ENCODE data around the gene FAM210B.
"Not testable (repeated sequence)": the region's sequence is repeated elsewhere in the genome, so short reads cannot be mapped to it uniquely, and the experiment has no call there.

The FAM210B gene

GRCh38 chr20:56393653-56394052 is 34.9 kb downstream of the FAM210B start:
- no peak for DNase-seq

DNA sequence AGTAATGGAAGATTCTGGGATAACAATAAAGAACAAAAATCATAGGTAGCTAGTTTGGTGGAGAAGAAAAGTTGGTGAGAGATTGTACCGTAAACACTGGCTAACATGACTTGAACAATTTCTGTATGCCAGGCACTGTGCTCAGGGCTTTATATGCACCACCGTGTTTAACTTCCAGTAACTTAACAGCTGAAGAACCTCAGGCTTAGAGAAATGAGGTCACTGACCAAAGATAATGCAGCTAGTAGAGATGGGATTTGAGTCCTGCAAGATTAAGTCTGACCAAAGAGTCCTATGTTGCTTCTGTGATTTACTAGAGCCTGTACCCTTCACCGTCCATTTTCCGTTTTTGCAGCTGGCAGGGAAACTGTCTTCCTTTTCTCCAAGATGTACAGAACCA is 36.4 kb downstream of the FAM210B start:
- DNase-seq, result no peak

DNA sequence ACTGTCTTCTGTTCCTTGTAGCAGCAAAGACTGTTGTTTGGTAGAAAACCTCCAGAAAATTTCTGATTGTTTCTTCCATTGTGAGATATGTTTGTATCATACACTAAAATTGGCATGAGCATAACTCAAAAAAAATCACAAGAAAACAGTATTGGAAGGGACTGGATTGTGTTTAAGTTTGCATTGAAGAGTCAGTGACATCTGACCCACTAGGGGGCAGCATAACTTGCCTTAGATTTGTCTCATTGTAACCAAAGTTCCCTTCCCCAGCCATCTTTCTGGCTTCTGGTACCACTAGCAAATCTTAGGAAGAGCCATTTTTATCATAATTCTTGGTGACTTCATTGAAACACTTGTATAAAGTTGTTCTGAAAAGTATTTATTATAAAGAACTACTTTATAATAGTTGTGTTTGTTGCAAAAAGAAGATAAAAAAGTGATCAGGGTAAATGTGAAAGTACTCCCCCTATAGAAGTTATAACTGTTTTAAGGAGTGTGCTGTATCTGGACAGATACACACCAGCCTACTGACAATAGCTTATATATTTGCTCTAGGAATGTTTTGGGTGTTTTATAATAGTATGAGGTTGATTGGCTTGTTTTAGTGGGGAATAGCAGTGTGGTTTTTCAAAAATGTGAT is 41.3 kb downstream of the FAM210B start:
- peak; percentile 51 for DNase-seq

DNA sequence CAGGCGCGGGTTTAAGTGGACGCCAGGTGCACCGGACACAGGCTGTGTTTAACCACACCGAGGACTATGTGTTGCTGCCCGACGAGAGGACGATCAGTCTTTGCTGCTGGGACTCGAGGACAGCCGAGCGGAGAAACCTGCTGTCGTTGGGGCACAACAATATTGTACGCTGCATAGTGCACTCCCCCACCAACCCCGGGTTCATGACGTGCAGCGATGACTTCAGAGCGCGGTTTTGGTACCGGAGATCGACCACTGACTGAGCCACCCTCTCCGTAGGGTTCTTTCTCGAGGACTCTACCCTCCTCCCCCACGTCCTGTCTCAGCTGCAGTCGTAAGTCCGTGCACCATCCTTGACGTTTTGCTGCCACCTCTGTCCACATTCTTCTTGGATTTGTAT is 44.7 kb downstream of the FAM210B start:
- no peak for DNase-seq

DNA sequence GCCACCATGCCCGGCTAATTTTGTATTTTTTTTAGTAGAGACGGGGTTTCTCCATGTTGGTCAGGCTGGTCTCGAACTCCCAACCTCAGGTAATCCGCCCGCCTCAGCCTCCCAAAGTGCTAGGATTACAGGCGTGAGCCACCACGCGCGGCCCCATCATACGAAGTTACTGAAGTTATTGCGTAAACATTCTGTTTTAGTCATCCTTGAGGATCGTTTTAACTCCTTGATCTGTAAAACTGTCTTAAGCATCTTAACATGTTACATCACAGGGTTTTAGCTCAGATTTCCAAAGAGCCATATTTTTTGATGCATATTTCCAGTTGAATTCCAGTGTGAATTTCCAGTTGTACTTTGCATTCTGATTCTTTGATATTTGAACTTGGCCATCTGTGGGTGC is 46.6 kb downstream of the FAM210B start:
- DNase-seq, result not testable (repeated sequence)

DNA sequence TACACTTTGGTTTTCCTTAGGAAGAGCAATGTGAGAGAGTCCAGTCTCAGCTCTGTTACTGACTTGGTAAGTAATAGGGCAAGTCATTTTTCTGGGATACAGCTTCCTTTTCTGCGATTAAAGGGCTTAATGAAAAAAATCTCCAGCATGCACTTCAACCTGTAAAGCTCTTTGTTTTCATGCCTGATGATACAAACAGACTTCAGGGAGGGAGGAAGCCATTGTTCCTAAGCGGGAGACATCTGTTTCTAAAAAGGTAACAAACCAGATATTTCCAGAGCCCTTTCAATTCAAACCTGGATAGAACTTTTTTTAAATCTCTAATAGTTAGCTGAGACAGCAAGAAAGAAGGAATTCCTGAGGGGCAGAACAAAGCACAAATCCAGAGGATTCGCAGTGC is 48.1 kb downstream of the FAM210B start:
- DNase-seq, result no peak

DNA sequence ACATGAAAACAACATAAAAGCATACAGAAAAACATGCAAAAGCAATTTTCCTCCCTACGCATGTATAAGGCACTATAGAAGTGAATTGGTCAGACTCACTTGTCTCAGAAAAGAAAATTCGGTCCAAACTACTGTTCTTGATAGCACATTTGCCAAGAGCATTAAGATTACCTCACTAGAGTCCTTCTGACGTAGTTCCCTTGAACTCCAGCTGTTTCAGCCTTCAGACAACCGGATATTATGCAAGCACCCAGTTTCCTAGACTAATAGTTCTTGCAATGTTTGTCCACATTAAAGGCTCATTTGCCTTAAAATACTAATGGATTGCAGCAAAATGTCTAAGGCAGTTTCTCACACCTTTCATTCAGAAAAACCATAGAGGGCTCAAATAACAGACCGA is 50.7 kb downstream of the FAM210B start:
- DNase-seq, result no peak

DNA sequence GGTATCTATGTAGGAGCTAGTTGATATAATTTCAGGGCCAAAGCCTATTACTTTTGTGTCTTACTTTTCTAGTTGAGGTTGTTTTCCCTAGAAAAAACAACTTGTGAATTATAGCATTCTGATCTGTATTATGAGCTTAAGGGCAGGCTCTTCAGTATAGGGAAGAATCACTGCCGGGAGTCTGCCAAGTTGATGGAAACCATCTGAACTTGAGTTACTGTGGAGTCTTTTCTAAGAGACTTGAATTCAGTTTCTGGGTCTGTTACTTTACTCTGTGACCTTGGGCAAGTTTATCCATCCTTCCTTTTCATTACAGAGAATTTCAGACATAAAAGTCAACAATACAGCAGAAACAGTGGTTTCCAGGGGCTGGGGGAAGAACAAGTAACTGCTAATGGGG is 51.2 kb downstream of the FAM210B start:
- DNase-seq, result no peak

DNA sequence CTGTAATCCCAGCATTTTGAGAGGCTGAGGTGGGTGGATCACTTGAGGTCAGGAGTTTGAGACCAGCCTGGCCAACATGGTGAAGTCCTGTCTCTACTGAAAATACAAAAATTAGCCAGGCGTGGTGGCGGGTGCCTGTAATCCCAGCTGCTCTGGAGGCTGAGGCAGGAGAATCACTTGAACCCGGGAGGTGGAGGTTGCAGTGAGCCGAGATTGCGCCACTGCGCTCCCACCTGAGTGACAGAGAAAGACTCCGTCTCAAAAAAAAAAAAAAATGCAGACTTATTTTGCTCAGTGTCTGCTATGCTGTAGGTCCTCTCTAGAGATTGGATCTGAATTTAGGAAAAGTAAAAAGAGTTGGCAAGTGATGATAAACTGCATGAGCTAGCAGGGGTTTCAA is 52.5 kb downstream of the FAM210B start:
- not testable (repeated sequence) for DNase-seq

DNA sequence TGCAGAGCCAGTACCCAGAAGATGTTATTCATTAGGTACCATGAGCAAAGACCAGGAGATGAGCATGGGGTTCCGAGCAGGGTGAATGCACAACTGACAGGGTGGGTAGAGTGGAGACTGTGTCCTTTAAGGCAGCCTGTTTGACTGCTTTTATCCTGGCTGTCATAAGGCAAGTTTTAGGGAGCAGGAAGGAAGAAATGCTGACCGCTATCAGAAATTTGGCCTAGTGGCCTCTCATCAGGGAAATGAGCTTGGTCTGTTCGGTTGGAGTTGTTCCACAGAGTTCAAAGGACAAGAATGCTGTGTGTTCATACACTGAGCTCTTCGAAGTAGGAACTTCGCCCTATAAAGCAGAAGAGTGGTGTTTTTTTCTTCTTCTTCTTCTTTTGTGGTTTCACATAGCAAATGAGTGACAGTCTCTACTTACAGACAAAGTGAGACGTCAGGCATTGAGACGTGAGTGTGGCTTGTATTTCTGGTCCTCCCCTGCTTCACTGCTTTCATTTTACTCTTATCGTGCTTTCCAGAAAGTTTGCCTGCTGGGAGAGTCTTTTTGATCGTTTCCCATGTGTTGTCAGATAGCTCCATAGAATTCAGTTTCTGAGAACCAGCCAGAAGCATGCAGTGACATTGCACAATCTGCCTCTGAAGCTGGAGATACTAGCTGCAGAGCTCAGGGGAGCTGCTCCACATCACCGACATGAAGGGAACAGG is 53.1 kb downstream of the FAM210B start, which contains the start of gene CASS4:
Gene CASS4, plus strand, starts transcription at position 502 of the 714 bp plus-strand sequence. Its CDS starts 199 bp downstream, at position 701.
- no peak for DNase-seq

DNA sequence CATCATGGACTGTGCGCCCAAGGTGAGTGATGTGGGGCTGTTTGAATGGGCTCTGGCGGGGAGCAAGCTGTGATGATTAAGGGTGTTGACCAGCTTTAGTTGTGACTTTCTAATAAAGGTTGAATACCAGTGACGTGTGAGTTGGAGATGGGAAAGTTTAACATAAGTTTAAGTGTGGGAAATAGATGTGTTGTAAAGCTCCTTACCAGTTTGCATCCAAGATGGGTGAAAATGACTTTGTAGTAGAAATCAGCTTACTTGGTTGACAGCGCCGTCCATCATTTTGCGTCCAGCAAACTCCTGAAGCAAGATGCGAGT is 53.7 kb downstream of the FAM210B start:
- no peak for DNase-seq

DNA sequence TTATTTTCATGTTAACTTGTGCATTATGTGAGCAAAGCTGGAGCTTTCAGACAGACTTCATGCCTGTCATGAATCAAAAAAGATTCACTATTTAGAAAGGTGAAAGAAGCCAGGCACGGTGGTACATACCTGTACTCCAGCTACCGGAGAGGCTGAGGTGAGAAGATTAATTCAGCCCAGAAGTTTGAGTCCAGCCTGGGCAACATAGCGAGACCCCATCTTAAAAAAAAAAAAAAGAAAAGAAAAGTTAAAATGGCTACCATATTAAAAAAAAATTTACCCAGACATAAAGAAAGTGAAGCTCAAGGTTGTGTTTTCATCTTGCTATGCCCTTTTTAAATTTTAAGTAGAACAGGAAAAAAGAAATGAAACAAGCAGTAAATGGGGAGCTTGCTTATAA is 54.2 kb downstream of the FAM210B start:
- DNase-seq, result no peak

DNA sequence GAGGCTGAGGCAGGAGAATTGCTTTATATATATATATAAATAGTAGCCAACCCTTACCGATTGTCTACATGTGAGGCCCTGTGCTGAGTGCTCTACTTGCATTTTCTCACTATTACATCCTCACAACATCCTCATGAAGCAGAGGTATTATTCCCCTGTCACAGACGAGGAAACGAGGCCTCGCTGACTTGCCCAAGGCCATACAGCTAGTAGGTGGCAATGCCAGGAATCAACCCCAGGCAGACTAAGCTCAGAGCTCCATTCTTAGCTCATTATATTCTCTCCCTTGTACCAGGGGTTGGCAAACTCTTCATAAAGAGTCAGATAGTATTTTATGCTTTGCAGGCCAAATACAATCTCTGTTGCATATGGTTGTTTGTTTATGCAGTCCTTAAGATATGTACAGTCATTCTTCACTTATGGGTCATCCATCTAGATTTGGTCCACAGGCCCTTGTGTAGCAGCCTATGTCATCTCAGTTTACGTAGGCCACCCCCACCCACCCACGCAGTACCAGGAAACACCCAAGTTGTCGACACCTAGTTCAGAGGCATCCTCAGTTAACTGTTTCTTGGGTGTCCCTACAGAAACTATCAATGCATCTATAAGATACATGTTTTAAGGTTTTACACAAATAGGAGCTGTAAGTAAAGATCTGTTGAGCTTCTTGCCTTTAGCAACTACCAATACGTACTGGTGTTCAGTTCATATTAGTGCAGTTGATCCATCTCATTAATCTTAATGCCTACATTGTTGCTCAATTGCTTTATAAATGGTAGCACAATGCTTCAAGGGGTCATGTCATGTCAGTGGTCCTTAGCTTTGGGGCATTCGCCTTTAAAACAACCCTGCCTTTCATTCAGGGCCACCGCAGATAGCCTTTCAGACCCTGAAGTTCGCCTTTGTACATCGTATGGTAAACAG is 56.3 kb downstream of the FAM210B start:
- no peak for DNase-seq

- DNase-seq, result no peak
Observed at GRCh38 chr20:56417402-56417801, 58.6 kb downstream of the FAM210B start.

GRCh38 chr20:56417911-56418310 is 59.1 kb downstream of the FAM210B start:
- no peak for DNase-seq
